K562 (cell line): ENCODE data around the gene IL1RL1. TPM values are rescaled to one million over a fixed set of nuclear protein-coding genes. Genes with fewer than 3 reads are reported as not detected.

Experiments used
- ATAC-seq: fragments of 200-7000 bp; cut with Tn5 transposase; 3 replicates; pipeline ENCODE4 v1.9.1; 2020; ENCODE audit warnings: moderate library complexity
- BruUV-seq: library from RNA; stranded (reverse); fragments of 400-500 nt; replicated peaks from 2 replicates; lab custom pipeline; 2021; lab: Mats Ljungman, UMichigan
- CTCF ChIA-PET: fragments of 300-600 bp; formaldehyde crosslinking; extraction: SDS; loops from one replicate; lab custom pipeline; 2021; ENCODE audit warnings: low intra/inter-chr PET ratio; lab: Yijun Ruan, JAX
- POLR2A ChIA-PET: fragments of 300-600, 350-650 bp; sonication (Branson Sonifier 250); formaldehyde crosslinking; extraction: SDS; loops from one replicate; lab custom pipeline; 2021; ENCODE audit warnings: antibody characterized with exemption, inconsistent platforms; lab: Yijun Ruan, JAX
- DNase-seq, 4 experiments: peaks; one replicate each; pipeline versions ENCODE4 v3.0.0 to v3.0.0-alpha.2; 2011 to 2018; ENCODE audit warnings: low spot score in 3 of 4, mixed read lengths in 3 of 4; ENCODE audit errors: extremely low read depth in 1 of 4
- FAIRE-seq: peaks from 2 replicates; lab custom pipeline; 2011; peaks lifted over from hg19 to GRCh38; lab: Jason Lieb, UNC
- H2AFZ ChIP-seq: 2 replicates; pipeline ENCODE4 v1.6.0; 2011; ENCODE audit warnings: low read depth, low read length, control low read depth, inconsistent platforms
- H3K27ac ChIP-seq: fragments of 200-600 bp; 3 replicates; pipeline ENCODE4 v1.8.0; 2011; ENCODE audit warnings: low read depth, mild to moderate bottlenecking, control low read depth, inconsistent platforms, low read length, moderate library complexity, mixed read lengths; ENCODE audit errors: extremely low read depth
- H3K27me3 ChIP-seq, 2 experiments: fragments of 300-600 bp in 1 of 2; 2 replicates in 1 of 2; 3 replicates in 1 of 2; pipeline versions ENCODE4 v1.6.0 to v1.8.0; 2011; ENCODE audit warnings: inconsistent platforms in 2 of 2, low read length in 2 of 2, mild to moderate bottlenecking in 1 of 2, mixed read lengths in 1 of 2, moderate library complexity in 1 of 2; ENCODE audit not compliant: control insufficient read depth in 2 of 2, insufficient read depth in 2 of 2
- H3K36me3 ChIP-seq: fragments of 300-600 bp; 3 replicates; pipeline ENCODE4 v1.8.0; 2011; ENCODE audit warnings: mild to moderate bottlenecking, low read length, inconsistent platforms; ENCODE audit not compliant: control insufficient read depth, insufficient read depth
- H3K4me1 ChIP-seq, 2 experiments: fragments of 200-600 bp in 1 of 2; replicated peaks in 1 of 2; 2 replicates in 1 of 2; 3 replicates in 1 of 2; pipeline versions ENCODE4 v1.5.1 to v1.8.0; 2011; ENCODE audit warnings: inconsistent platforms in 2 of 2, low read length in 2 of 2, mild to moderate bottlenecking in 1 of 2, mixed read lengths in 1 of 2, moderate library complexity in 1 of 2; ENCODE audit not compliant: control insufficient read depth in 2 of 2, insufficient read depth in 2 of 2
- H3K4me2 ChIP-seq: 2 replicates; pipeline ENCODE4 v1.6.1; 2011; ENCODE audit warnings: low read length, control low read depth, inconsistent platforms, mixed read lengths; ENCODE audit not compliant: insufficient read depth
- H3K4me3 ChIP-seq: fragments of 200-600 bp; sonication (generic), shearing (Covaris generic); 2 replicates; pipeline ENCODE4 v1.5.1; 2016; ENCODE audit warnings: control low read depth, inconsistent platforms
- H3K79me2 ChIP-seq: fragments of 200-600 bp; 3 replicates; pipeline ENCODE4 v1.8.0; 2011; ENCODE audit warnings: low read length, inconsistent platforms; ENCODE audit not compliant: control insufficient read depth, insufficient read depth
- H3K9ac ChIP-seq, 2 experiments: 2 replicates each; pipeline versions ENCODE4 v1.6.0 to v1.6.1; 2011; ENCODE audit warnings: low read depth in 2 of 2, low read length in 2 of 2, control low read depth in 1 of 2, inconsistent platforms in 1 of 2, mild to moderate bottlenecking in 1 of 2, mixed read lengths in 1 of 2; ENCODE audit not compliant: insufficient read depth in 1 of 2
- H3K9me1 ChIP-seq: one replicate; pipeline ENCODE4 v1.6.0; 2011; ENCODE audit warnings: inconsistent platforms, mild to moderate bottlenecking, low read length, moderate library complexity; ENCODE audit not compliant: control insufficient read depth, insufficient read depth
- H3K9me3 ChIP-seq: replicated peaks from 2 replicates; pipeline ENCODE4 v1.5.1; 2011; ENCODE audit warnings: low read depth, low read length, inconsistent platforms; ENCODE audit not compliant: control insufficient read depth, insufficient read depth
- H4K20me1 ChIP-seq: replicated peaks from 2 replicates; pipeline ENCODE4 v1.6.1; 2011; ENCODE audit warnings: low read length, inconsistent platforms, mixed read lengths; ENCODE audit not compliant: control insufficient read depth, insufficient read depth
- CTCF ChIP-seq, 3 experiments: IDR thresholded peaks in 2 of 3; conservative IDR thresholded peaks in 1 of 3; 2 replicates each; pipeline ENCODE4 v1.5.1; 2011 to 2012; ENCODE audit warnings: low read length in 3 of 3, mild to moderate bottlenecking in 3 of 3, control low read depth in 2 of 3, improper control_type of control experiment in 1 of 3, inconsistent platforms in 1 of 3, low read depth in 1 of 3, mixed read lengths in 1 of 3, moderate library complexity in 1 of 3; ENCODE audit not compliant: insufficient read depth in 2 of 3
- GABPB1 ChIP-seq: sonication (generic); formaldehyde crosslinking; IDR thresholded peaks from 2 replicates; pipeline ENCODE4 v1.8.0; 2022; ENCODE audit warnings: mild to moderate bottlenecking, missing genetic modification reagents
- RAD21 ChIP-seq, 2 experiments: fragments of 250-450 bp in 1 of 2; fragments of 450-650 bp in 1 of 2; sonication (Bioruptor Pico) in 1 of 2; formaldehyde crosslinking in 1 of 2; IDR thresholded peaks in 1 of 2; conservative IDR thresholded peaks in 1 of 2; 2 replicates each; pipeline versions ENCODE4 v1.4.0 to v1.8.0; 2020 to 2022; ENCODE audit warnings: mild to moderate bottlenecking in 2 of 2, moderate library complexity in 1 of 2
- ZNF740 ChIP-seq, 3 experiments: fragments of 200-800 bp in 1 of 3; sonication (Bioruptor generic) in 1 of 3; sonication (generic) in 1 of 3; formaldehyde crosslinking in 1 of 3; IDR thresholded peaks; 2 replicates each; pipeline versions ENCODE4 v1.6.1 to v1.8.0; 2016 to 2022; ENCODE audit warnings: mild to moderate bottlenecking in 2 of 3, missing compliant biosample characterization in 2 of 3, missing genetic modification characterization in 2 of 3, missing genetic modification reagents in 1 of 3
- WGBS: fragments of 100-300 bp; shearing (Covaris generic); methylation state at CpG from one replicate; pipeline ENCODE4 v1.1.6; 2016; ENCODE audit warnings: low coverage, mixed read lengths; ENCODE audit not compliant: insufficient coverage; ENCODE audit errors: missing lambda C conversion rate; 5-methylcytosine and 5-hydroxymethylcytosine counted together
- in situ Hi-C: fragments of 300-500 bp; cut with MboI; formaldehyde crosslinking; loops from 4 replicates; pipeline ENCODE4 v1.15.0; 2018; ENCODE audit warnings: inconsistent platforms, mixed read lengths
- intact Hi-C: fragments of 100-400 bp; cut with micrococcal nuclease; formaldehyde crosslinking; loops from 2 replicates; pipeline ENCODE4 v1.14.2; 2022
- polyA plus RNA-seq, 8 experiments: library from polyadenylated mRNA; depleted of rRNA in 4 of 8; stranded (reverse) in 5 of 8; unstranded in 3 of 8; fragments of >200 nt; fragmentation: Nextera tagmentation in 2 of 8; fragmentation: Illumina TruSeq in 1 of 8; extraction: Ambion mirVana in 2 of 8; extraction: Trizol in 1 of 8; gene quantifications; 2 replicates each; pipeline versions ENCODE4 v1.2.1 to v1.2.3, GENCODE V29; 2011 to 2014; ENCODE audit warnings: inconsistent platforms in 1 of 8, missing spikeins in 1 of 8
- total RNA-seq, 7 experiments: library from RNA; depleted of rRNA in 6 of 7; stranded (reverse); fragments of >200 nt in 6 of 7; fragmentation: Illumina TruSeq in 2 of 7; extraction: Trizol in 2 of 7; gene quantifications; 2 replicates each; pipeline versions ENCODE4 v1.2.1 to v1.2.3, GENCODE V29; 2011 to 2021; ENCODE audit warnings: low replicate concordance in 1 of 7

Gene IL1RL1
- total and polyA plus RNA-seq, 9 of the 15 experiments (the other 6 are each of a cell fraction or from before 2014, with no cell fraction given) = 0.06 to 3.3 (median 0.59) TPM

- ATAC-seq (no peak), DNase-seq (no peak)
- H3K27ac ChIP-seq = no peak overlapping the region
- intact Hi-C loops = no loop called here
- H4K20me1 ChIP-seq = no peaks in the 10 kb centered on the region
- no peak overlapping the region for H3K4me2 ChIP-seq
- no peaks in the 10 kb centered on the region for H3K79me2 ChIP-seq
- no peaks in the 10 kb centered on the region for H3K9me3 ChIP-seq
- H3K4me3 ChIP-seq = no peak overlapping the region
- H3K4me1 ChIP-seq = no peaks in the 10 kb centered on the region; a peak in 1 of 5 replicates
- WGBS = 0% methylated on average over 2 of the region's 4 CpGs
- H3K36me3 ChIP-seq = no peaks in the 10 kb centered on the region
- H3K27me3 ChIP-seq = peaks cover 0 to 19% of the 10 kb centered on the region in 2 experiments; a peak in 3 of 5 replicates
- BruUV-seq = no TSS peak
- TF ChIP-seq ZNF740 (CRISPR knock-in tag; IDR thresholded peaks at IDR 0.05) = no peak
- TF ChIP-seq ZNF740 (tag; IDR thresholded peaks at IDR 0.05) = no peak
- TF ChIP-seq, all 486 proteins: peak for 0
- CTCF ChIA-PET = interaction anchor here (0.6 kb wide), 1 partner anchor 84 kb away, joined by 3 read pairs; no protein-coding TSS in a partner anchor
- Histone ChIP-seq H2AFZ (no peak overlapping the region), H3K9ac (no peak overlapping the region), H3K9me1 (no peaks in the 10 kb centered on the region)
- POLR2A ChIA-PET = no interaction called here
- in situ Hi-C loops = no loop called here
- no peak for FAIRE-seq
Observed at GRCh38 chr2:102269200-102269524, 42.2 kb upstream of the IL1RL1 start.

GRCh38 chr2:102271844-102272243 is 39.5 kb upstream of the IL1RL1 start:
- intact Hi-C loops (no loop called here), in situ Hi-C loops (no loop called here)
- Histone ChIP-seq H3K4me2 (no peak overlapping the region), H3K9me3 (no peaks in the 10 kb centered on the region), H3K9ac (no peak overlapping the region), H3K27ac (no peak overlapping the region), H3K27me3 (peaks cover 0 to 19% of the 10 kb centered on the region in 2 experiments; a peak in 2 of 5 replicates), H3K9me1 (no peaks in the 10 kb centered on the region), H3K36me3 (no peaks in the 10 kb centered on the region), H4K20me1 (no peaks in the 10 kb centered on the region), H3K4me3 (no peak overlapping the region), H3K79me2 (no peaks in the 10 kb centered on the region), H3K4me1 (no peaks in the 10 kb centered on the region; a peak in 1 of 5 replicates), H2AFZ (no peak overlapping the region)
- DNase-seq (no peak), FAIRE-seq (no peak), ATAC-seq (peak; percentile 58; the same call in 2 of the 3 replicates)
- ChIA-PET CTCF (interaction anchor here (1.1 kb wide), 1 partner anchor 83 kb away, joined by 3 read pairs; no protein-coding TSS in a partner anchor), POLR2A (no interaction called here)
- BruUV-seq = no TSS peak
- WGBS = 9% methylated on average over 5 of the region's 5 CpGs
- TF ChIP-seq GABPB1 (CRISPR knock-in tag) = no peak
- TF ChIP-seq CTCF (IDR thresholded peaks at IDR 0.05 in 2 of 3, conservative IDR thresholded peaks at IDR 0.05 in 1 of 3; ENCODE audit: insufficient read depth in 2 of 3, low read depth in 1 of 3, low read length in 3 of 3) = peak in 1 of 3 experiments; percentile 37; a peak in 1 of 6 replicates
- peak; percentile 33 to 44; a peak in 3 of 4 replicates for TF ChIP-seq RAD21 (CRISPR knock-in tag; conservative IDR thresholded peaks at IDR 0.05 in 1 of 2, IDR thresholded peaks at IDR 0.05 in 1 of 2)
